HG02973 (cell line): ENCODE results near the gene MIOS.
"Not testable (repeated sequence)": the region's sequence is repeated elsewhere in the genome, so short reads cannot be mapped to it uniquely, and the experiment has no call there.

Experiments
- ATAC-seq: cut with Tn5 transposase; IDR thresholded peaks from one replicate; pipeline ENCODE4 v1.9.1; 2021; ENCODE audit warnings: moderate library complexity; ENCODE audit not compliant: unreplicated experiment

Gene MIOS

GRCh38 chr7:7640221-7641128 is 73.8 kb downstream of the MIOS start, which contains the start of gene UMAD1:
Gene UMAD1 (plus strand): TSS chr7:7640752. CDS start chr7:7673372, 32,620 bp downstream.
- ATAC-seq: peak; percentile 95

GRCh38 chr7:7641129-7641663 is 74.5 kb downstream of the MIOS start:
- peak; percentile 13 for ATAC-seq

- no peak for ATAC-seq
These were observed 75.4 kb downstream of the MIOS start for GRCh38 chr7:7642081-7642480.

- no peak for ATAC-seq
These were observed 80.9 kb downstream of the MIOS start for GRCh38 chr7:7647495-7648036.

- ATAC-seq: no peak
These were observed 84.1 kb downstream of the MIOS start for GRCh38 chr7:7650682-7651206.

- no peak for ATAC-seq
These were observed 84.8 kb downstream of the MIOS start for GRCh38 chr7:7651479-7651878.

- ATAC-seq: no peak
These were observed 86.3 kb downstream of the MIOS start for GRCh38 chr7:7652798-7653540.

GRCh38 chr7:7653593-7654187 is 87.0 kb downstream of the MIOS start:
- no peak for ATAC-seq

- ATAC-seq: no peak
These were observed 88.5 kb downstream of the MIOS start for GRCh38 chr7:7654964-7655715.

GRCh38 chr7:7656459-7656858 is 89.8 kb downstream of the MIOS start:
- not testable (repeated sequence) for ATAC-seq
